Type B pancreatic cell (in vitro differentiated cells): ENCODE results near the gene PNPLA4. TPM values are rescaled to one million over a fixed set of nuclear protein-coding genes. Genes with fewer than 3 reads are reported as not detected.

Experiments used
- DNase-seq: peaks from one replicate; pipeline ENCODE4 v3.0.0; 2021; ENCODE audit warnings: mixed read lengths; ENCODE audit not compliant: unreplicated experiment; ENCODE audit errors: extremely low spot score
- H3K27ac Mint-ChIP-seq: 2 replicates; pipeline ENCODE4 v1.8.0; 2021; ENCODE audit warnings: mild to moderate bottlenecking, mixed read lengths
- H3K27me3 Mint-ChIP-seq: 2 replicates; pipeline ENCODE4 v1.8.0; 2021; ENCODE audit warnings: mixed read lengths
- H3K36me3 Mint-ChIP-seq: 2 replicates; pipeline ENCODE4 v1.8.0; 2021; ENCODE audit warnings: mixed read lengths
- H3K4me1 Mint-ChIP-seq: one replicate; pipeline ENCODE4 v1.8.0; 2021; ENCODE audit warnings: mixed read lengths; ENCODE audit not compliant: unreplicated experiment
- H3K4me3 Mint-ChIP-seq: 2 replicates; pipeline ENCODE4 v1.8.0; 2021; ENCODE audit warnings: mild to moderate bottlenecking, mixed read lengths
- H3K9me3 Mint-ChIP-seq: 2 replicates; pipeline ENCODE4 v1.8.0; 2021; ENCODE audit warnings: mixed read lengths
- CTCF ChIP-seq: fragments of 200-600 bp; sonication (generic); conservative IDR thresholded peaks from 2 replicates; pipeline ENCODE4 v1.5.0; 2021; ENCODE audit warnings: antibody characterized with exemption, mild to moderate bottlenecking
- total RNA-seq: library from RNA; stranded (reverse); gene quantifications from 2 replicates; pipeline ENCODE4 v1.2.1, GENCODE V29; 2021; ENCODE audit warnings: low replicate concordance

The PNPLA4 gene
- total RNA-seq, 1 donor from 2014 or later = 23.6 TPM

GRCh38 chrX:7921750-7922149 lies 5.5 kb downstream of the PNPLA4 start:
- Mint-ChIP-seq H3K9me3 (no peaks in the 10 kb centered on the region), H3K27ac (no peak overlapping the region), H3K4me1 (peaks cover 9% of the 10 kb centered on the region), H3K27me3 (no peaks in the 10 kb centered on the region), H3K4me3 (no peak overlapping the region), H3K36me3 (peaks cover 3% of the 10 kb centered on the region)
- no peak for TF ChIP-seq CTCF
- DNase-seq = no peak

- no peak for TF ChIP-seq CTCF
- no peak overlapping the region for H3K4me3 Mint-ChIP-seq
- H3K27ac Mint-ChIP-seq = no peak overlapping the region
- H3K36me3 Mint-ChIP-seq = peaks cover 5% of the 10 kb centered on the region
- H3K27me3 Mint-ChIP-seq = no peaks in the 10 kb centered on the region
- no peaks in the 10 kb centered on the region for H3K4me1 Mint-ChIP-seq
- H3K9me3 Mint-ChIP-seq = no peaks in the 10 kb centered on the region
- DNase-seq = no peak
Observed at GRCh38 chrX:7908821-7909220, 18.4 kb downstream of the PNPLA4 start.

- H3K27me3 Mint-ChIP-seq = no peaks in the 10 kb centered on the region
- H3K4me3 Mint-ChIP-seq = no peak overlapping the region
- H3K36me3 Mint-ChIP-seq = peaks cover 11% of the 10 kb centered on the region
- DNase-seq = no peak
- H3K9me3 Mint-ChIP-seq = no peaks in the 10 kb centered on the region
- H3K27ac Mint-ChIP-seq = no peak overlapping the region
- TF ChIP-seq CTCF = no peak
- H3K4me1 Mint-ChIP-seq = no peaks in the 10 kb centered on the region
Observed at GRCh38 chrX:7904562-7904961, 22.7 kb downstream of the PNPLA4 start.

- no peak for DNase-seq
- H3K4me3 Mint-ChIP-seq = no peak overlapping the region
- H3K27ac Mint-ChIP-seq = no peak overlapping the region
- no peaks in the 10 kb centered on the region for H3K4me1 Mint-ChIP-seq
- peaks cover 8% of the 10 kb centered on the region for H3K27me3 Mint-ChIP-seq
- no peaks in the 10 kb centered on the region for H3K9me3 Mint-ChIP-seq
- H3K36me3 Mint-ChIP-seq = no peaks in the 10 kb centered on the region
- no peak for TF ChIP-seq CTCF
Observed at GRCh38 chrX:7891928-7892327, 35.3 kb downstream of the PNPLA4 start.

GRCh38 chrX:7889680-7890079 lies 37.5 kb downstream of the PNPLA4 start:
- no peaks in the 10 kb centered on the region for H3K36me3 Mint-ChIP-seq
- no peak for DNase-seq
- no peak overlapping the region for H3K4me3 Mint-ChIP-seq
- no peak overlapping the region for H3K27ac Mint-ChIP-seq
- no peaks in the 10 kb centered on the region for H3K4me1 Mint-ChIP-seq
- no peaks in the 10 kb centered on the region for H3K9me3 Mint-ChIP-seq
- TF ChIP-seq CTCF = no peak
- H3K27me3 Mint-ChIP-seq = peaks cover 12% of the 10 kb centered on the region

GRCh38 chrX:7889135-7889534 lies 38.1 kb downstream of the PNPLA4 start:
- no peaks in the 10 kb centered on the region for H3K4me1 Mint-ChIP-seq
- no peak overlapping the region for H3K4me3 Mint-ChIP-seq
- H3K9me3 Mint-ChIP-seq = no peaks in the 10 kb centered on the region
- DNase-seq = no peak
- H3K27me3 Mint-ChIP-seq = peaks cover 12% of the 10 kb centered on the region
- no peaks in the 10 kb centered on the region for H3K36me3 Mint-ChIP-seq
- no peak for TF ChIP-seq CTCF
- no peak overlapping the region for H3K27ac Mint-ChIP-seq
